ENCODE results near the gene AMZ1. TPM values are rescaled to one million over a fixed set of nuclear protein-coding genes. Genes with fewer than 3 reads are reported as not detected.

The AMZ1 gene
- total and polyA plus RNA-seq, 10 of the 15 experiments (the other 5 are each of a cell fraction or from before 2014, with no cell fraction given) = 0.02 to 2.0 (median 0.69) TPM

DNA sequence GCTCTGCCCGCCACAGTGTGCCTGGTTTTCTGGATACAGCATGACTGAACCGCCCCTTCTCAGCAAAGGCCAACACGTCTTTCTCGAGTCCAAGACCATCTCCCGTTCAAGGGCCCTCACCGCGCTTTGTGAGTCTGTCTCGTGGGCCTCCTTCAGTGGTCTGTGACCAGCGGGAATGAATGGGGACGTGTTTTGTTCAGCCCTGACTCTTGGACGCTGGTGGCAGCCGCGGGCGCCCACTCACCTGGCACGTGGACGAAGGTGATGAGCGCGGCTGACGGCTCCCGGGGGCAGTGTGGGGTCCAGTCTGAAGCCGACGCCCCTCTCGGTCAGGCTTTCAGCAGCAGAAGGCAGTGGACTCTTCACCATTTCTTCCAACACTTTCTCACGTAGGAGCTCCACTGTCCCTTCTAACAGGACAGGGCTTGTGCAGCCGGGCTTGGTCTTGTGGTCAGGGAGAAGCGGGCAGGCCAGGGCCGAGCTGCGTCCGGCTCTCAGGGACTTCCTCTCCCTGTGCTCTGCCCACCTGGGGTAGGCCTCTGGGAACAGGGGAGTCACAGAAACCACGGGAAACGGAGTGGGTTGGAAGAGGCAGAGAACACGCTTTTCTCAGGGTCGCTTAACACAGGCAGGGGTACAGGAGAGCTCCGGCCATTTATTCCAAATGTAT is 30.4 kb downstream of the AMZ1 start:
- TF ChIP-seq, protein P1, sequence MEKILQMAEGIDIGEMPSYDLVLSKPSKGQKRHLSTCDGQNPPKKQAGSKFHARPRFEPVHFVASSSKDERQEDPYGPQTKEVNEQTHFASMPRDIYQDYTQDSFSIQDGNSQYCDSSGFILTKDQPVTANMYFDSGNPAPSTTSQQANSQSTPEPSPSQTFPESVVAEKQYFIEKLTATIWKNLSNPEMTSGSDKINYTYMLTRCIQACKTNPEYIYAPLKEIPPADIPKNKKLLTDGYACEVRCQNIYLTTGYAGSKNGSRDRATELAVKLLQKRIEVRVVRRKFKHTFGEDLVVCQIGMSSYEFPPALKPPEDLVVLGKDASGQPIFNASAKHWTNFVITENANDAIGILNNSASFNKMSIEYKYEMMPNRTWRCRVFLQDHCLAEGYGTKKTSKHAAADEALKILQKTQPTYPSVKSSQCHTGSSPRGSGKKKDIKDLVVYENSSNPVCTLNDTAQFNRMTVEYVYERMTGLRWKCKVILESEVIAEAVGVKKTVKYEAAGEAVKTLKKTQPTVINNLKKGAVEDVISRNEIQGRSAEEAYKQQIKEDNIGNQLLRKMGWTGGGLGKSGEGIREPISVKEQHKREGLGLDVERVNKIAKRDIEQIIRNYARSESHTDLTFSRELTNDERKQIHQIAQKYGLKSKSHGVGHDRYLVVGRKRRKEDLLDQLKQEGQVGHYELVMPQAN (conservative IDR thresholded peaks at IDR 0.05) = no peak
- TF ChIP-seq, protein P2, sequence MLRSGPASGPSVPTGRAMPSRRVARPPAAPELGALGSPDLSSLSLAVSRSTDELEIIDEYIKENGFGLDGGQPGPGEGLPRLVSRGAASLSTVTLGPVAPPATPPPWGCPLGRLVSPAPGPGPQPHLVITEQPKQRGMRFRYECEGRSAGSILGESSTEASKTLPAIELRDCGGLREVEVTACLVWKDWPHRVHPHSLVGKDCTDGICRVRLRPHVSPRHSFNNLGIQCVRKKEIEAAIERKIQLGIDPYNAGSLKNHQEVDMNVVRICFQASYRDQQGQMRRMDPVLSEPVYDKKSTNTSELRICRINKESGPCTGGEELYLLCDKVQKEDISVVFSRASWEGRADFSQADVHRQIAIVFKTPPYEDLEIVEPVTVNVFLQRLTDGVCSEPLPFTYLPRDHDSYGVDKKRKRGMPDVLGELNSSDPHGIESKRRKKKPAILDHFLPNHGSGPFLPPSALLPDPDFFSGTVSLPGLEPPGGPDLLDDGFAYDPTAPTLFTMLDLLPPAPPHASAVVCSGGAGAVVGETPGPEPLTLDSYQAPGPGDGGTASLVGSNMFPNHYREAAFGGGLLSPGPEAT (IDR thresholded peaks at IDR 0.05; ENCODE audit: low read depth) = no peak
- TF ChIP-seq, protein P3, sequence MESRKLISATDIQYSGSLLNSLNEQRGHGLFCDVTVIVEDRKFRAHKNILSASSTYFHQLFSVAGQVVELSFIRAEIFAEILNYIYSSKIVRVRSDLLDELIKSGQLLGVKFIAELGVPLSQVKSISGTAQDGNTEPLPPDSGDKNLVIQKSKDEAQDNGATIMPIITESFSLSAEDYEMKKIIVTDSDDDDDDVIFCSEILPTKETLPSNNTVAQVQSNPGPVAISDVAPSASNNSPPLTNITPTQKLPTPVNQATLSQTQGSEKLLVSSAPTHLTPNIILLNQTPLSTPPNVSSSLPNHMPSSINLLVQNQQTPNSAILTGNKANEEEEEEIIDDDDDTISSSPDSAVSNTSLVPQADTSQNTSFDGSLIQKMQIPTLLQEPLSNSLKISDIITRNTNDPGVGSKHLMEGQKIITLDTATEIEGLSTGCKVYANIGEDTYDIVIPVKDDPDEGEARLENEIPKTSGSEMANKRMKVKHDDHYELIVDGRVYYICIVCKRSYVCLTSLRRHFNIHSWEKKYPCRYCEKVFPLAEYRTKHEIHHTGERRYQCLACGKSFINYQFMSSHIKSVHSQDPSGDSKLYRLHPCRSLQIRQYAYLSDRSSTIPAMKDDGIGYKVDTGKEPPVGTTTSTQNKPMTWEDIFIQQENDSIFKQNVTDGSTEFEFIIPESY (IDR thresholded peaks at IDR 0.05) = no peak
- no peak for TF ChIP-seq SIX5 (IDR thresholded peaks at IDR 0.05; ENCODE audit: low read depth, low read length, severe bottlenecking)
- TF ChIP-seq, protein P4, sequence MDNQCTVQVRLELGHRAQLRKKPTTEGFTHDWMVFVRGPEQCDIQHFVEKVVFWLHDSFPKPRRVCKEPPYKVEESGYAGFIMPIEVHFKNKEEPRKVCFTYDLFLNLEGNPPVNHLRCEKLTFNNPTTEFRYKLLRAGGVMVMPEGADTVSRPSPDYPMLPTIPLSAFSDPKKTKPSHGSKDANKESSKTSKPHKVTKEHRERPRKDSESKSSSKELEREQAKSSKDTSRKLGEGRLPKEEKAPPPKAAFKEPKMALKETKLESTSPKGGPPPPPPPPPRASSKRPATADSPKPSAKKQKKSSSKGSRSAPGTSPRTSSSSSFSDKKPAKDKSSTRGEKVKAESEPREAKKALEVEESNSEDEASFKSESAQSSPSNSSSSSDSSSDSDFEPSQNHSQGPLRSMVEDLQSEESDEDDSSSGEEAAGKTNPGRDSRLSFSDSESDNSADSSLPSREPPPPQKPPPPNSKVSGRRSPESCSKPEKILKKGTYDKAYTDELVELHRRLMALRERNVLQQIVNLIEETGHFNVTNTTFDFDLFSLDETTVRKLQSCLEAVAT (IDR thresholded peaks at IDR 0.05) = no peak
- TF ChIP-seq FOXK2 (IDR thresholded peaks at IDR 0.05) = no peak
- no peak for TF ChIP-seq NFXL1 (IDR thresholded peaks at IDR 0.05; ENCODE audit: borderline replicate concordance)
- no peak for TF ChIP-seq SUZ12 (IDR thresholded peaks at IDR 0.05; ENCODE audit: unreplicated experiment)
- no peak for TF ChIP-seq CEBPB (IDR thresholded peaks at IDR 0.05; ENCODE audit: borderline replicate concordance in 1 of 2, low read depth in 2 of 2, low read length in 2 of 2)
- TF ChIP-seq TARDBP (IDR thresholded peaks at IDR 0.05; ENCODE audit: borderline replicate concordance) = no peak
- TF ChIP-seq FOS (IDR thresholded peaks at IDR 0.05; ENCODE audit: borderline replicate concordance, extremely low read depth, insufficient read length) = no peak
- no peak for TF ChIP-seq CBX5 (IDR thresholded peaks at IDR 0.05; ENCODE audit: low read depth)
- TF ChIP-seq PAX8 (IDR thresholded peaks at IDR 0.05) = no peak
- no peak for TF ChIP-seq POLR2A (IDR thresholded peaks at IDR 0.05; ENCODE audit: low read depth, low read length)
- TF ChIP-seq RBBP5 (conservative IDR thresholded peaks at IDR 0.05) = no peak
- no peak for TF ChIP-seq ZNF217 (IDR thresholded peaks at IDR 0.05)
- WGBS (ENCODE audit: insufficient coverage, insufficient replicate concordance, low lambda C conversion rate, missing lambda C conversion rate) = 87% methylated on average over 34 of the region's 34 CpGs
- no peak overlapping the region for H3K9ac ChIP-seq (ENCODE audit: control insufficient read depth, insufficient read depth, low read length)
- H3K4me2 ChIP-seq (ENCODE audit: control insufficient read depth, insufficient read depth) = no peak overlapping the region
- POLR2A ChIA-PET = no interaction called here
- peaks cover 0 to 2% of the 10 kb centered on the region in 2 experiments; a peak in 1 of 4 replicates for H3K36me3 ChIP-seq (ENCODE audit: control insufficient read depth in 2 of 2, insufficient read depth in 2 of 2, low read length in 1 of 2)
- H3K79me2 ChIP-seq (ENCODE audit: control insufficient read depth, insufficient read depth, low read length) = no peaks in the 10 kb centered on the region
- BruUV-seq (replicated peaks) = no TSS peak
- DNase-seq (ENCODE audit: low read depth, low spot score) (no peak), FAIRE-seq (no peak), ATAC-seq (no peak)
- RAD21 ChIA-PET (ENCODE audit: unreplicated experiment) = interaction anchor here (1.4 to 2.0 kb wide), 2 partner anchors 9 to 47 kb away, joined by 6 to 10 read pairs; no protein-coding TSS in a partner anchor
- H3K27me3 ChIP-seq (replicated peaks in 1 of 2; ENCODE audit: control insufficient read depth in 2 of 2, insufficient read depth in 2 of 2, low read length in 1 of 2) = no peaks in the 10 kb centered on the region
- no peaks in the 10 kb centered on the region for H4K20me1 ChIP-seq (ENCODE audit: control insufficient read depth, insufficient read depth)
- SMC1A ChIA-PET (ENCODE audit: uncharacterized antibody, unreplicated experiment) = interaction anchor here (0.8 to 2.1 kb wide), 4 partner anchors 8 to 52 kb away, joined by 3 to 9 read pairs (median 4); no protein-coding TSS in a partner anchor
- H3K4me3 ChIP-seq = no peak overlapping the region
- no peaks in the 10 kb centered on the region; the same call in 2 of the 3 replicates for H3K9me3 ChIP-seq (replicated peaks; ENCODE audit: control insufficient read depth, insufficient read depth, low read length)
- intact Hi-C loops (cut with micrococcal nuclease; ENCODE audit: unreplicated experiment) = no loop called here
- in situ Hi-C loops (cut with MboI) = no loop called here
- H2AFZ ChIP-seq (ENCODE audit: control insufficient read depth, low read depth, low read length) = no peak overlapping the region
- H3K4me1 ChIP-seq (ENCODE audit: control insufficient read depth, insufficient read depth, low read length) = peaks cover 34% of the 10 kb centered on the region
- H3K27ac ChIP-seq (ENCODE audit: control insufficient read depth, insufficient read depth) = no peak overlapping the region
- CTCF ChIA-PET = interaction anchor here (0.6 to 3.9 kb wide), 17 partner anchors 8 to 762 kb away, joined by 3 to 54 read pairs (median 4); no protein-coding TSS in a partner anchor

All from GM12878 (cell line).